SK-N-SH treated with all-trans-retinoic acid at 6 μM for 48 hours (cell line): Measurements from ENCODE around the gene KIF22.

Experiments
- ATAC-seq: fragments of 200-7000 bp; cut with Tn5 transposase; 3 replicates; pipeline ENCODE4 v1.9.1; 2020; ENCODE audit warnings: mild to moderate bottlenecking, moderate library complexity
- ARNTL ChIP-seq: fragments of 450-650 bp; formaldehyde crosslinking; IDR thresholded peaks from 2 replicates; pipeline ENCODE4 v1.5.0; 2020; ENCODE audit warnings: low read depth, mild to moderate bottlenecking, moderate library complexity, borderline replicate concordance
- BACH2 ChIP-seq: fragments of 250-450 bp; sonication (Bioruptor Pico); IDR thresholded peaks from 2 replicates; pipeline ENCODE4 v1.9.0; 2021; ENCODE audit warnings: mild to moderate bottlenecking, borderline replicate concordance
- CREB5 ChIP-seq: fragments of 250-450 bp; sonication (Bioruptor Pico); IDR thresholded peaks from 2 replicates; pipeline ENCODE4 v1.5.1; 2020; ENCODE audit warnings: low read depth, mild to moderate bottlenecking, moderate library complexity
- CSDC2 ChIP-seq: fragments of 250-450 bp; sonication (Bioruptor Pico); IDR thresholded peaks from 2 replicates; pipeline ENCODE4 v1.5.0; 2020; ENCODE audit warnings: mild to moderate bottlenecking, moderate library complexity
- ESRRG ChIP-seq: fragments of 250-450 bp; sonication (Bioruptor Pico); IDR thresholded peaks from 2 replicates; pipeline ENCODE4 v1.6.1; 2021; ENCODE audit warnings: mild to moderate bottlenecking
- GLIS3 ChIP-seq: fragments of 250-450 bp; sonication (Bioruptor Pico); IDR thresholded peaks from 2 replicates; pipeline ENCODE4 v1.5.0; 2020; ENCODE audit warnings: mild to moderate bottlenecking, moderate library complexity
- ISL1 ChIP-seq: fragments of 250-450 bp; sonication (Bioruptor Pico); IDR thresholded peaks from 2 replicates; pipeline ENCODE4 v2.1.2; 2022; ENCODE audit warnings: mild to moderate bottlenecking, moderate library complexity
- OSR1 ChIP-seq: fragments of 250-450 bp; sonication (Bioruptor Pico); IDR thresholded peaks from 2 replicates; pipeline ENCODE4 v1.8.0; 2022; ENCODE audit warnings: moderate library complexity, mild to moderate bottlenecking, inconsistent platforms
- PPARA ChIP-seq: fragments of 250-450 bp; sonication (Bioruptor Pico); IDR thresholded peaks from 2 replicates; pipeline ENCODE4 v1.5.0; 2020; ENCODE audit warnings: mild to moderate bottlenecking, borderline replicate concordance
- RARB ChIP-seq: fragments of 250-450 bp; sonication (Bioruptor Pico); IDR thresholded peaks from 2 replicates; pipeline ENCODE4 v1.8.0; 2021; ENCODE audit warnings: mild to moderate bottlenecking, moderate library complexity
- SNAI2 ChIP-seq: fragments of 250-450 bp; sonication (Bioruptor Pico); IDR thresholded peaks from 2 replicates; pipeline ENCODE4 v1.5.0; 2020; ENCODE audit warnings: mild to moderate bottlenecking, moderate library complexity
- ZC3H10 ChIP-seq: fragments of 250-450 bp; sonication (Bioruptor Pico); IDR thresholded peaks from 2 replicates; pipeline ENCODE4 v1.5.1; 2021; ENCODE audit warnings: mild to moderate bottlenecking, moderate library complexity
- ZFP3 ChIP-seq: fragments of 250-450 bp; sonication (Bioruptor Pico); IDR thresholded peaks from 2 replicates; pipeline ENCODE4 v1.5.0; 2020; ENCODE audit warnings: mild to moderate bottlenecking, moderate library complexity
- ZNF565 ChIP-seq: fragments of 450-650 bp; formaldehyde crosslinking; conservative IDR thresholded peaks from 2 replicates; pipeline ENCODE4 v1.5.0; 2020; ENCODE audit warnings: low read depth, mild to moderate bottlenecking, moderate library complexity
- ZNF70 ChIP-seq: fragments of 450-650 bp; formaldehyde crosslinking; IDR thresholded peaks from 2 replicates; pipeline ENCODE4 v1.5.0; 2020; ENCODE audit warnings: mild to moderate bottlenecking, moderate library complexity
- ZNF8 ChIP-seq: fragments of 450-650 bp; formaldehyde crosslinking; IDR thresholded peaks from 2 replicates; pipeline ENCODE4 v1.5.0; 2020; ENCODE audit warnings: mild to moderate bottlenecking, moderate library complexity
- TF ChIP-seq, protein P1 (sequence below): fragments of 250-450 bp; sonication (Bioruptor Pico); IDR thresholded peaks from 2 replicates; pipeline ENCODE4 v1.5.1; 2021; ENCODE audit warnings: mild to moderate bottlenecking, moderate library complexity
- TF ChIP-seq, protein P2 (sequence below): fragments of 250-450 bp; sonication (Bioruptor Pico); IDR thresholded peaks from 2 replicates; pipeline ENCODE4 v1.8.0; 2021; ENCODE audit warnings: low read depth, mild to moderate bottlenecking, moderate library complexity, borderline replicate concordance
- TF ChIP-seq, protein P3 (sequence below): fragments of 250-450 bp; sonication (Bioruptor Pico); IDR thresholded peaks from 2 replicates; pipeline ENCODE4 v1.8.0; 2020; ENCODE audit warnings: mild to moderate bottlenecking, moderate library complexity, borderline replicate concordance

KIF22 gene

DNA sequence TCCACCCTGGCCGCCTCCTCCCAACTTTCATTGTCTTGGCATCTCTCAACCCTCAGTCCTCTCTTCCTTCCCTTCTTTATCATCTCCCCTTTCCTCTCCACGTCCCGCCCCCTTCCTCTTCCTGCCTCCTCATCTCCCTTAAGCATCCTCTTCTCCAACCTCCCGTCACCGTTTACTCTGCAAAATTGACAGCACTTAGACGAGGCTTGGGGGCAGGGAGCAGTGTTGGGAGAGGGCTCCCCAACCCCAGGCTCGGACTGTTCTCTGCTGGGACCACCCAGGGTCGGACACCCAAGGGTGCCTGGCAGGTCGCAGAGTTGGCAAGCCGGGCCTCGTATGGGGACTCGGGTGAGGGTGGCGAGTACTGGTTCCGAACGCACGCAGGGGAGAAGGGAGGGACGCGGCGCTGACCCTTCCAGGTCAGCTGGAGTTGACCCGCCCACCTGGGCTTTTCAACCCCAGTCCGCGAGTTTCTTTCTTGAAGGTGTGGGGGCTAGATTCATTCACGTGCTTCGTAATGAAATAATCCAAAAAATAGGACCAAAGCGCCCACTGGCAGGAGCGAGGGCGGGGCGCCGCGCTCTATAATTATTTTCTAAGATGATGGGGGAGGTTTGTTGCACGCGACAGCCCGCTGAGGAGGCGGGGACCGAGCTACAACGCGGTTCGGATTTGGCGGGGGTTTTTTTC lies 24.6 kb downstream of the KIF22 start:
- TF ChIP-seq ARNTL (no peak), ZNF70 (CRISPR knock-in tag) (no peak), OSR1 (CRISPR knock-in tag) (no peak), RARB (CRISPR knock-in tag) (no peak), CSDC2 (no peak), ZNF8 (CRISPR knock-in tag) (no peak), ZFP3 (CRISPR knock-in tag) (no peak)
- ATAC-seq: no peak

DNA sequence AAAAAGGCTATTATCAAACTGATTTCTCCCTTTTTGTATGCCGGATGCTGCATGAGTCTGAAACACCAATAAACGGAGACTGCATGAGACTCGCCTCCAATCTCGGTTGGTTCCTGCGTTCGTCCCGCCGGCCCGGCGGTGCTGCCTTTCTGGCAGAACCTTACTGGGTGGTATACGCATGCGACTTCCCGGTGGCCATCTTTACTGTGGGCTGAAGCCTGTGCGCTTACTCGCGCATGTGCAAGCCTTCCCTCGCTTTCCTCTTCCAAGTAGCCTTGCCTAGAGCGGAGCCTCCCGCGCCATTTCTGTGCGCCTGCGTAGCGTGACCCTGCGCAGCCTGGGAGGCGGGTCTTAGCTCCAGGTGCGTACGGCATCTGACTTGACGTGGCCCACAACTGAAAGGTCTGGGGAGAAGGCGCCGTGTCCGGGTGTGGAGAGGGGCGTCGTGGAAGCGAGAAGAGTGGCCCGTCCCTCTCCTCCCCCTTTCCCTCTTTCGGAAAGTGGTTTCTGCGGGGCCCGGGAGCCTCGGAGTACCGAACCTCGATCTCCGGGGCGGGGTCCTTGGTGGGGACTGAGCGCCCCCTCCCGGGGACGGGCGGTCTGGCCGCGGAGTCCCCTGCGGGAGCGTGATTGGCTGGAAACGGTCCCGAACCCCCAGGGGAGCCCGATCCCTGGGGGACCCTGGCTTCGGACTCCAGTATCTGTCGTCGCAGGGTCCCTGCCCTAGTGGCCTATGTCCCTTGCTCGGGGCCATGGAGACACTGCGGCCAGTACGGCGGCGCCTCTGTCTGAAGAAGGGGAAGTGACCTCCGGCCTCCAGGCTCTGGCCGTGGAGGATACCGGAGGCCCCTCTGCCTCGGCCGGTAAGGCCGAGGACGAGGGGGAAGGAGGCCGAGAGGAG lies 25.5 kb downstream of the KIF22 start, which contains the start of gene PAGR1:
TSS of gene PAGR1 (plus strand) at position 360 of the 901 bp plus-strand sequence. CDS start at position 734, 374 bp downstream.
- TF ChIP-seq, protein P1, sequence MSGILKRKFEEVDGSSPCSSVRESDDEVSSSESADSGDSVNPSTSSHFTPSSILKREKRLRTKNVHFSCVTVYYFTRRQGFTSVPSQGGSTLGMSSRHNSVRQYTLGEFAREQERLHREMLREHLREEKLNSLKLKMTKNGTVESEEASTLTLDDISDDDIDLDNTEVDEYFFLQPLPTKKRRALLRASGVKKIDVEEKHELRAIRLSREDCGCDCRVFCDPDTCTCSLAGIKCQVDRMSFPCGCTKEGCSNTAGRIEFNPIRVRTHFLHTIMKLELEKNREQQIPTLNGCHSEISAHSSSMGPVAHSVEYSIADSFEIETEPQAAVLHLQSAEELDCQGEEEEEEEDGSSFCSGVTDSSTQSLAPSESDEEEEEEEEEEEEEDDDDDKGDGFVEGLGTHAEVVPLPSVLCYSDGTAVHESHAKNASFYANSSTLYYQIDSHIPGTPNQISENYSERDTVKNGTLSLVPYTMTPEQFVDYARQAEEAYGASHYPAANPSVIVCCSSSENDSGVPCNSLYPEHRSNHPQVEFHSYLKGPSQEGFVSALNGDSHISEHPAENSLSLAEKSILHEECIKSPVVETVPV (CRISPR knock-in tag): no peak
- TF ChIP-seq ISL1 (CRISPR knock-in tag) (no peak), PPARA (CRISPR knock-in tag) (no peak), RARB (CRISPR knock-in tag) (no peak), GLIS3 (CRISPR knock-in tag) (no peak), ARNTL (no peak), CSDC2 (no peak), OSR1 (CRISPR knock-in tag) (no peak), ZC3H10 (CRISPR knock-in tag) (no peak), CREB5 (CRISPR knock-in tag) (no peak), BACH2 (CRISPR knock-in tag) (no peak), ZNF565 (CRISPR knock-in tag) (no peak), ZFP3 (CRISPR knock-in tag) (no peak)
- TF ChIP-seq, protein P2, sequence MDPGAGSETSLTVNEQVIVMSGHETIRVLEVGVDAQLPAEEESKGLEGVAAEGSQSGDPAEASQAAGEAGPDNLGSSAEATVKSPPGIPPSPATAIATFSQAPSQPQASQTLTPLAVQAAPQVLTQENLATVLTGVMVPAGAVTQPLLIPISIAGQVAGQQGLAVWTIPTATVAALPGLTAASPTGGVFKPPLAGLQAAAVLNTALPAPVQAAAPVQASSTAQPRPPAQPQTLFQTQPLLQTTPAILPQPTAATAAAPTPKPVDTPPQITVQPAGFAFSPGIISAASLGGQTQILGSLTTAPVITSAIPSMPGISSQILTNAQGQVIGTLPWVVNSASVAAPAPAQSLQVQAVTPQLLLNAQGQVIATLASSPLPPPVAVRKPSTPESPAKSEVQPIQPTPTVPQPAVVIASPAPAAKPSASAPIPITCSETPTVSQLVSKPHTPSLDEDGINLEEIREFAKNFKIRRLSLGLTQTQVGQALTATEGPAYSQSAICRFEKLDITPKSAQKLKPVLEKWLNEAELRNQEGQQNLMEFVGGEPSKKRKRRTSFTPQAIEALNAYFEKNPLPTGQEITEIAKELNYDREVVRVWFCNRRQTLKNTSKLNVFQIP (CRISPR knock-in tag): no peak
- TF ChIP-seq, protein P3, sequence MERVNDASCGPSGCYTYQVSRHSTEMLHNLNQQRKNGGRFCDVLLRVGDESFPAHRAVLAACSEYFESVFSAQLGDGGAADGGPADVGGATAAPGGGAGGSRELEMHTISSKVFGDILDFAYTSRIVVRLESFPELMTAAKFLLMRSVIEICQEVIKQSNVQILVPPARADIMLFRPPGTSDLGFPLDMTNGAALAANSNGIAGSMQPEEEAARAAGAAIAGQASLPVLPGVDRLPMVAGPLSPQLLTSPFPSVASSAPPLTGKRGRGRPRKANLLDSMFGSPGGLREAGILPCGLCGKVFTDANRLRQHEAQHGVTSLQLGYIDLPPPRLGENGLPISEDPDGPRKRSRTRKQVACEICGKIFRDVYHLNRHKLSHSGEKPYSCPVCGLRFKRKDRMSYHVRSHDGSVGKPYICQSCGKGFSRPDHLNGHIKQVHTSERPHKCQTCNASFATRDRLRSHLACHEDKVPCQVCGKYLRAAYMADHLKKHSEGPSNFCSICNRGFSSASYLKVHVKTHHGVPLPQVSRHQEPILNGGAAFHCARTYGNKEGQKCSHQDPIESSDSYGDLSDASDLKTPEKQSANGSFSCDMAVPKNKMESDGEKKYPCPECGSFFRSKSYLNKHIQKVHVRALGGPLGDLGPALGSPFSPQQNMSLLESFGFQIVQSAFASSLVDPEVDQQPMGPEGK (CRISPR knock-in tag): no peak
- peak; percentile 60 for ATAC-seq

GRCh38 chr16:29816694-29817441 lies 26.3 kb downstream of the KIF22 start:
- peak; percentile 49 for ATAC-seq
- TF ChIP-seq SNAI2 (CRISPR knock-in tag): no peak

GRCh38 chr16:29818082-29818481 lies 27.5 kb downstream of the KIF22 start:
- TF ChIP-seq ESRRG (CRISPR knock-in tag) (no peak), ISL1 (CRISPR knock-in tag) (no peak), ARNTL (no peak)
- no peak for ATAC-seq
